SK-N-SH (cell line): ENCODE measurements around the gene GFI1B. TPM values are rescaled to one million over a fixed set of nuclear protein-coding genes. Genes with fewer than 3 reads are reported as not detected.

ENCODE experiments used
- CTCF ChIA-PET: fragments of 300-600, 350-600 bp; formaldehyde crosslinking; extraction: SDS; loops from one replicate; lab custom pipeline; 2021; lab: Yijun Ruan, JAX
- POLR2A ChIA-PET: fragments of 350-600 bp; sonication (Branson Sonifier 250); formaldehyde crosslinking; extraction: SDS; loops from one replicate; lab custom pipeline; 2020; ENCODE audit warnings: antibody characterized with exemption, inconsistent platforms; lab: Yijun Ruan, JAX
- DNase-seq: peaks from one replicate; pipeline ENCODE4 v3.0.0; 2012
- H2AFZ ChIP-seq: fragments of 200-600 bp; sonication (generic); 2 replicates; pipeline ENCODE4 v1.8.1; 2016; ENCODE audit warnings: antibody characterized with exemption, mild to moderate bottlenecking, low read depth
- H3F3A ChIP-seq: fragments of 200-600 bp; sonication (generic); replicated peaks from 2 replicates; pipeline ENCODE3; 2016; ENCODE audit warnings: antibody characterized with exemption, mild to moderate bottlenecking; ENCODE audit not compliant: insufficient read depth
- H3K27ac ChIP-seq, 2 experiments: fragments of 200-500 bp in 1 of 2; fragments of 200-600 bp in 1 of 2; sonication (Bioruptor generic) in 1 of 2; sonication (generic), shearing (Covaris generic) in 1 of 2; 2 replicates each; pipeline versions ENCODE4 v1.5.1 to v1.6.1; 2014 to 2016; ENCODE audit warnings: low read depth in 2 of 2, inconsistent platforms in 1 of 2, low read length in 1 of 2, mild to moderate bottlenecking in 1 of 2, mixed read lengths in 1 of 2
- H3K27me3 ChIP-seq: fragments of 200-600 bp; sonication (generic), shearing (Covaris generic); 2 replicates; pipeline ENCODE4 v1.6.1; 2016; ENCODE audit warnings: mixed run types; ENCODE audit not compliant: insufficient read depth
- H3K36me3 ChIP-seq, 2 experiments: fragments of 200-500 bp in 1 of 2; fragments of 200-600 bp in 1 of 2; sonication (Bioruptor generic) in 1 of 2; sonication (generic) in 1 of 2; replicated peaks in 1 of 2; 2 replicates each; pipeline versions ENCODE3 to v1.5.1; 2014 to 2016; ENCODE audit warnings: low read length in 1 of 2, mild to moderate bottlenecking in 1 of 2; ENCODE audit not compliant: insufficient read depth in 2 of 2, control insufficient read depth in 1 of 2
- H3K4me1 ChIP-seq, 2 experiments: fragments of 200-500 bp in 1 of 2; fragments of 200-600 bp in 1 of 2; sonication (Bioruptor generic) in 1 of 2; sonication (generic), shearing (Covaris generic) in 1 of 2; 2 replicates each; pipeline versions ENCODE4 v1.5.1 to v1.6.1; 2014 to 2016; ENCODE audit warnings: low read depth in 1 of 2, low read length in 1 of 2, mixed run types in 1 of 2; ENCODE audit not compliant: insufficient read depth in 2 of 2, control insufficient read depth in 1 of 2
- H3K4me2 ChIP-seq: fragments of 200-600 bp; sonication (generic), shearing (Covaris generic); 2 replicates; pipeline ENCODE4 v1.6.1; 2017; ENCODE audit warnings: mixed run types
- H3K4me3 ChIP-seq, 2 experiments: fragments of 200-500 bp in 1 of 2; fragments of 200-600 bp in 1 of 2; sonication (Bioruptor generic) in 1 of 2; sonication (generic), shearing (Covaris generic) in 1 of 2; 2 replicates each; pipeline versions ENCODE4 v1.5.1 to v1.8.1; 2014 to 2016; ENCODE audit warnings: low read depth in 2 of 2, inconsistent platforms in 1 of 2, low read length in 1 of 2, mild to moderate bottlenecking in 1 of 2, mixed read lengths in 1 of 2, moderate library complexity in 1 of 2
- H3K79me2 ChIP-seq: fragments of 200-600 bp; sonication (generic); 2 replicates; pipeline ENCODE4 v1.8.1; 2017; ENCODE audit warnings: mild to moderate bottlenecking; ENCODE audit not compliant: insufficient read depth
- H3K9ac ChIP-seq: fragments of 200-600 bp; sonication (generic); 2 replicates; pipeline ENCODE4 v1.6.1; 2017; ENCODE audit warnings: mixed run types
- H3K9me2 ChIP-seq: fragments of 200-600 bp; sonication (generic); 2 replicates; pipeline ENCODE4 v1.6.1; 2017; ENCODE audit warnings: mixed run types
- H3K9me3 ChIP-seq: fragments of 200-600 bp; sonication (generic); 2 replicates; pipeline ENCODE4 v1.6.1; 2017; ENCODE audit warnings: mixed run types, mild to moderate bottlenecking, moderate library complexity
- H4K20me1 ChIP-seq: fragments of 200-600 bp; sonication (generic); 2 replicates; pipeline ENCODE4 v1.6.1; 2017; ENCODE audit warnings: mild to moderate bottlenecking, mixed run types; ENCODE audit not compliant: insufficient read depth
- CTCF ChIP-seq: fragments of 200-600 bp; sonication (generic); IDR thresholded peaks from 2 replicates; pipeline ENCODE4 v1.6.1; 2017; ENCODE audit warnings: antibody characterized with exemption, mild to moderate bottlenecking, moderate library complexity
- ELF1 ChIP-seq: IDR thresholded peaks from 2 replicates; pipeline ENCODE4 v1.4.0; 2012
- EP300 ChIP-seq, 2 experiments: IDR thresholded peaks; 2 replicates each; pipeline versions ENCODE4 v1.4.0 to v1.6.1; 2012; ENCODE audit warnings: borderline replicate concordance in 1 of 2, low read depth in 1 of 2, low read length in 1 of 2
- GABPA ChIP-seq: IDR thresholded peaks from 2 replicates; pipeline ENCODE4 v1.4.0; 2012; ENCODE audit warnings: low read depth, mild to moderate bottlenecking
- JUND ChIP-seq: IDR thresholded peaks from 2 replicates; pipeline ENCODE4 v1.4.0; 2012
- MEF2A ChIP-seq: IDR thresholded peaks from 2 replicates; pipeline ENCODE4 v1.4.0; 2012; ENCODE audit warnings: low read depth, borderline replicate concordance
- NFIC ChIP-seq: IDR thresholded peaks from 2 replicates; pipeline ENCODE4 v1.4.0; 2012; ENCODE audit warnings: borderline replicate concordance
- NRF1 ChIP-seq: IDR thresholded peaks from 2 replicates; pipeline ENCODE4 v1.6.1; 2012; ENCODE audit warnings: low read depth, mild to moderate bottlenecking, low read length
- RAD21 ChIP-seq: IDR thresholded peaks from 2 replicates; pipeline ENCODE4 v1.6.1; 2012; ENCODE audit warnings: mild to moderate bottlenecking, low read length
- RCOR1 ChIP-seq: fragments of 150-350 bp; IDR thresholded peaks from 2 replicates; pipeline ENCODE4 v1.6.1; 2017; ENCODE audit warnings: antibody characterized with exemption, low read length
- RFX5 ChIP-seq: IDR thresholded peaks from 2 replicates; pipeline ENCODE4 v1.6.1; 2012; ENCODE audit warnings: mild to moderate bottlenecking, improper control_type of control experiment, low read length
- SIN3A ChIP-seq: IDR thresholded peaks from 2 replicates; pipeline ENCODE4 v1.6.1; 2012; ENCODE audit warnings: low read depth, mild to moderate bottlenecking, low read length, moderate library complexity, borderline replicate concordance
- TAF1 ChIP-seq: IDR thresholded peaks from 2 replicates; pipeline ENCODE4 v1.6.1; 2012; ENCODE audit warnings: low read depth, mild to moderate bottlenecking, low read length, moderate library complexity, borderline replicate concordance
- YY1 ChIP-seq: IDR thresholded peaks from 2 replicates; pipeline ENCODE4 v1.4.0; 2012; ENCODE audit warnings: low read depth, mild to moderate bottlenecking
- ZBTB33 ChIP-seq: IDR thresholded peaks from 2 replicates; pipeline ENCODE4 v1.4.0; 2012; ENCODE audit warnings: low read depth, borderline replicate concordance
- WGBS: methylation state at CpG from one replicate; pipeline ENCODE4 v1.1.6; 2017; ENCODE audit warnings: low lambda C conversion rate; 5-methylcytosine and 5-hydroxymethylcytosine counted together
- polyA plus RNA-seq, 3 experiments: library from polyadenylated mRNA; depleted of rRNA; stranded (reverse); fragments of >200 nt; gene quantifications; 2 replicates each; pipeline ENCODE4 v1.2.3, GENCODE V29; 2012
- TF ChIP-seq, protein P1 (sequence below): fragments of 150-350 bp; IDR thresholded peaks from 2 replicates; pipeline ENCODE4 v1.6.1; 2017; ENCODE audit warnings: antibody characterized with exemption, low read length, low read depth, borderline replicate concordance
- TF ChIP-seq, protein P2 (sequence below): IDR thresholded peaks from 2 replicates; pipeline ENCODE4; 2012

Gene GFI1B
- polyA plus RNA-seq, 1 of the 3 experiments (the other 2 are of a cell fraction) = not detected

DNA sequence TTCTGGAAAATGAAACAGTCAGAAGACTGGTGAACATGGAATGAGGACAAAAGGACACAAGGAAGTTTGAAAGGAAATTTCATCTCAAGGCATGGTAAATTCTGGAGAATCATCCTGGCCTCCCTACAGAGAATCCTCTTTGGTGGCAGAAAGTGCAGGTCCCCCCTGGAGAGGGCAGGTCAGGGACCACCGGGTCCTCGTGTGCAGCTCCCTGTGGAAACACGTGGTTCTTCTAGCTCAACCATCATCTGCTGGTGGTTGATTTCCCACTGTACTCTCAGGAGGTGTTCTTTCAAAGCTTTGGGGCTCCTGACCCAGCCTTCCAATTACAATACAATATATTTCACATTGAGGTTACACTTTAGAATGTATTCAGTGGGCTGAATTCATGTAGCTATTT, 49.7 kb downstream of the GFI1B start:
- no peak overlapping the region for H3K9ac ChIP-seq
- CTCF ChIA-PET = interaction anchor here (13.6 kb wide), 1 partner anchor 119 kb away, joined by 216 read pairs; no protein-coding TSS in a partner anchor
- peaks cover 6% of the 10 kb centered on the region for H3F3A ChIP-seq
- DNase-seq = no peak
- 88% methylated on average over 3 of the region's 3 CpGs for WGBS
- H3K27ac ChIP-seq = no peak overlapping the region
- TF ChIP-seq ELF1 (no peak), RFX5 (no peak), NRF1 (no peak)
- H3K4me2 ChIP-seq = peak overlapping the region; percentile 82; the same call in 1 of the 2 replicates
- H2AFZ ChIP-seq = no peak overlapping the region
- POLR2A ChIA-PET = no interaction called here
- no peak overlapping the region for H3K4me3 ChIP-seq
- H3K27me3 ChIP-seq = no peaks in the 10 kb centered on the region
- peaks cover 10 to 13% of the 10 kb centered on the region in 2 experiments; a peak in 2 of 4 replicates for H3K4me1 ChIP-seq
- H3K9me2 ChIP-seq = no peaks in the 10 kb centered on the region
- H4K20me1 ChIP-seq = no peaks in the 10 kb centered on the region
- H3K79me2 ChIP-seq = peaks cover 45% of the 10 kb centered on the region
- H3K9me3 ChIP-seq = no peaks in the 10 kb centered on the region
- H3K36me3 ChIP-seq = peaks cover 2 to 7% of the 10 kb centered on the region in 2 experiments

GRCh38 chr9:133029994-133030316, 51.5 kb downstream of the GFI1B start:
- H3K9me3 ChIP-seq = no peaks in the 10 kb centered on the region
- peak overlapping the region; percentile 85 for H2AFZ ChIP-seq
- POLR2A ChIA-PET = interaction anchor here (1.0 to 1.9 kb wide), 6 partner anchors 8 to 119 kb away, joined by 4 to 10 read pairs (median 5); no protein-coding TSS in a partner anchor
- H4K20me1 ChIP-seq = peaks cover under 1% of the 10 kb centered on the region; the same call in 1 of the 2 replicates
- H3K4me2 ChIP-seq = peak overlapping the region; percentile 82
- DNase-seq = no peak
- TF ChIP-seq RAD21 (no peak), TAF1 (no peak), NFIC (no peak), MEF2A (no peak), RCOR1 (no peak), ELF1 (no peak), SIN3A (no peak), JUND (no peak), GABPA (no peak), RFX5 (no peak), EP300 (IDR thresholded peaks at IDR 0.05; ENCODE audit: borderline replicate concordance in 1 of 2, low read depth in 1 of 2, low read length in 1 of 2) (no peak), CTCF (no peak), ZBTB33 (no peak), YY1 (no peak)
- TF ChIP-seq, protein P1, sequence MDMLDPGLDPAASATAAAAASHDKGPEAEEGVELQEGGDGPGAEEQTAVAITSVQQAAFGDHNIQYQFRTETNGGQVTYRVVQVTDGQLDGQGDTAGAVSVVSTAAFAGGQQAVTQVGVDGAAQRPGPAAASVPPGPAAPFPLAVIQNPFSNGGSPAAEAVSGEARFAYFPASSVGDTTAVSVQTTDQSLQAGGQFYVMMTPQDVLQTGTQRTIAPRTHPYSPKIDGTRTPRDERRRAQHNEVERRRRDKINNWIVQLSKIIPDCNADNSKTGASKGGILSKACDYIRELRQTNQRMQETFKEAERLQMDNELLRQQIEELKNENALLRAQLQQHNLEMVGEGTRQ = no peak
- TF ChIP-seq, protein P2, sequence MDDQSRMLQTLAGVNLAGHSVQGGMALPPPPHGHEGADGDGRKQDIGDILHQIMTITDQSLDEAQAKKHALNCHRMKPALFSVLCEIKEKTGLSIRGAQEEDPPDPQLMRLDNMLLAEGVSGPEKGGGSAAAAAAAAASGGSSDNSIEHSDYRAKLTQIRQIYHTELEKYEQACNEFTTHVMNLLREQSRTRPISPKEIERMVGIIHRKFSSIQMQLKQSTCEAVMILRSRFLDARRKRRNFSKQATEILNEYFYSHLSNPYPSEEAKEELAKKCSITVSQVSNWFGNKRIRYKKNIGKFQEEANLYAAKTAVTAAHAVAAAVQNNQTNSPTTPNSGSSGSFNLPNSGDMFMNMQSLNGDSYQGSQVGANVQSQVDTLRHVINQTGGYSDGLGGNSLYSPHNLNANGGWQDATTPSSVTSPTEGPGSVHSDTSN = no peak
- peak overlapping the region; percentile 95 for H3K9ac ChIP-seq
- H3K27me3 ChIP-seq = no peaks in the 10 kb centered on the region
- H3F3A ChIP-seq = peaks cover 6% of the 10 kb centered on the region
- peak overlapping the region; percentile 64 to 77 for H3K27ac ChIP-seq
- H3K4me3 ChIP-seq = peak overlapping the region; percentile 84 to 89
- peaks cover 10 to 13% of the 10 kb centered on the region in 2 experiments; a peak in 2 of 4 replicates for H3K4me1 ChIP-seq
- peaks cover 62% of the 10 kb centered on the region for H3K79me2 ChIP-seq
- no peaks in the 10 kb centered on the region for H3K9me2 ChIP-seq
- CTCF ChIA-PET = interaction anchor here (2.4 to 13.6 kb wide), 4 partner anchors 7 to 118 kb away, joined by 8 to 216 read pairs (median 34); partner anchors contain the start of gene GFI1B
- peaks cover 7 to 9% of the 10 kb centered on the region in 2 experiments for H3K36me3 ChIP-seq
- 1% methylated on average over 18 of the region's 28 CpGs for WGBS
